Heart right ventricle (tissue), 16 donors: Measurements from ENCODE around the gene EFNA5. TPM values are rescaled to one million over a fixed set of nuclear protein-coding genes. Genes with fewer than 3 reads are reported as not detected.

Experiments used
- ATAC-seq, 8 donors: fragments of 200-7000 bp; cut with Tn5 transposase; one replicate each; pipeline ENCODE4 v1.9.1; 2020; ENCODE audit warnings: mild to moderate bottlenecking in 8 of 8, moderate library complexity in 8 of 8, moderate number of reproducible peaks in 1 of 8
- DNase-seq, 2 donors: peaks; one replicate each; pipeline ENCODE4 v3.0.0-alpha.2; 2020
- H3K27ac ChIP-seq, 10 donors: fragments of 200-600 bp; sonication (generic) in 2 of 10; one replicate each; pipeline versions ENCODE4 v1.5.0 to v1.8.0; 2020 to 2022; ENCODE audit warnings: mild to moderate bottlenecking in 3 of 10
- H3K27me3 ChIP-seq, 7 donors: fragments of 200-600 bp; one replicate each; pipeline ENCODE4 v1.8.0; 2021 to 2022; ENCODE audit warnings: mild to moderate bottlenecking in 2 of 7
- H3K36me3 ChIP-seq, 9 donors: fragments of 200-600 bp; sonication (generic) in 1 of 9; one replicate each; pipeline versions ENCODE4 v1.5.0 to v1.8.0; 2020 to 2022; ENCODE audit warnings: mild to moderate bottlenecking in 2 of 9
- H3K4me1 ChIP-seq, 9 donors: fragments of 200-600 bp; sonication (generic) in 1 of 9; one replicate each; pipeline versions ENCODE4 v1.5.0 to v1.8.0; 2020 to 2022; ENCODE audit warnings: mild to moderate bottlenecking in 4 of 9
- H3K4me3 ChIP-seq, 10 donors: fragments of 200-600 bp; sonication (generic) in 2 of 10; one replicate each; pipeline versions ENCODE4 v1.5.0 to v1.8.0; 2020 to 2022; ENCODE audit warnings: mild to moderate bottlenecking in 7 of 10, moderate library complexity in 2 of 10
- H3K9me3 ChIP-seq, 11 donors: fragments of 200-600 bp in 10 of 11; sonication (generic) in 2 of 11; one replicate each; pipeline versions ENCODE4 v1.5.0 to v1.8.0; 2013 to 2022; ENCODE audit warnings: mild to moderate bottlenecking in 2 of 11, control low read depth in 1 of 11, moderate library complexity in 1 of 11
- WGBS, 2 donors: extraction: QIAGEN DNeasy Blood & Tissue Kit; methylation state at CpG; one replicate each; pipeline ENCODE4 v1.1.7; 2013; ENCODE audit warnings: inconsistent platforms in 1 of 2; 5-methylcytosine and 5-hydroxymethylcytosine counted together
- intact Hi-C, 10 donors: fragments of 100-400 bp; cut with DNase I; formaldehyde crosslinking; loops; one replicate each; pipeline versions ENCODE4 v1.11.1 to v1.14.2; 2022
- polyA plus RNA-seq, 2 donors: library from polyadenylated mRNA; stranded (reverse); fragments of 200-250 nt; gene quantifications; one replicate each; pipeline ENCODE4 v1.2.3, GENCODE V29; 2013
- total RNA-seq, 10 donors: library from RNA; stranded (reverse); fragmentation: NEBNext Ultra II Directional in 3 of 10; extraction: Animal tissue kit (Norgen Biotek cat#: 25700) in 3 of 10; gene quantifications; one replicate each; pipeline versions ENCODE4 v1.2.1 to v1.2.4, GENCODE V29; 2021 to 2023
- TF ChIP-seq, protein P1 (sequence below), 9 donors: fragments of 200-600 bp; sonication (generic) in 2 of 9; IDR thresholded peaks; one replicate each; pipeline versions ENCODE4 v1.5.0 to v1.8.0; 2021 to 2022; ENCODE audit warnings: antibody characterized with exemption in 9 of 9, mild to moderate bottlenecking in 5 of 9, moderate library complexity in 1 of 9
- donor health status: Arrhythmogenic right ventricular cardiomyopathy.
- donor health status: ischemic (EF 13 %, LVEDD 7.1; RV severe dilation, severe dysfunction).
- donor health status: healthy with polysubstance abuse.
- donor health status: DM: no; HTN: yes; CAD: no.
- donor health status: DM: no; HTN: no; CAD: no.
- donor health status: ischemic (EF 25% LVEDD 6.9; RV normal size, moderate dysfunction).
- donor health status: ischemic (EF 25% LVEDD 5.7; RV mildly dilated, moderate dysfunction).
- donor health status: healthy.
- donor health status: DM: yes; HTN: yes; CAD: no.
- donor health status: Ischemic cardiomyopathy.
- donor health status: ischemic (EF 35%, LVEDD 5.7; RV mildly dilated, moderate dysfunction).
- donor health status: nonischemic (EF 11% LVEDD 7.7; RV severe dilation, severe dysfunction).
- donor health status: DM: yes; HTN: yes; CAD: no.
- donor health status: PGD.
- donor health status: ischemic (EF 29% LVEDD 5.4; RV normal size, mild dysfunction).
- donor health status: nonischemic (EF 23%, LVEDD 6.1; RV moderate dilation, normal function).

Gene EFNA5
- total and polyA plus RNA-seq, 12 donors = 6.9 to 49.4 (median 33.9) TPM

DNA sequence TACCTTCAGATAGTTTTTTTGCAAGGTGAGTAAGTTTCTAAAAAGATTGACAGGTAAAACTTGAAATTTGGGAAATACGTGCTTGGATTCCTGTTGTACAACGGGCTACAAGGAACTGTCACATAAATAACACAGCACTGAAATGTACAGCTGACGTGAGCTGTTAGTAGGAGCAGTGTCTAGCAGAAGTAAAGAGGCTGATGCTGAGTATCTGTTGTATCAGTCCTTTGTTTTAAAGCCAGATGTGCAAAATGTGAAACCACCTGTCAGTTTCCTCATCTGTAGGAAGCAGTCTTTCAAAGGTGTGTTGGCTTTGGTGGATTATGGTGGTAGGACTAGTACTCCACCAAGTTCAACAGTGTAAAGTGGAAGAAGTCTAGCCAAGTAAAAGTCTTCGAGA lies 122.3 kb downstream of the EFNA5 start:
- H3K27ac ChIP-seq = peak overlapping the region in 1 of 10 donors; percentile 32
- H3K4me3 ChIP-seq = no peak overlapping the region
- TF ChIP-seq, protein P1, sequence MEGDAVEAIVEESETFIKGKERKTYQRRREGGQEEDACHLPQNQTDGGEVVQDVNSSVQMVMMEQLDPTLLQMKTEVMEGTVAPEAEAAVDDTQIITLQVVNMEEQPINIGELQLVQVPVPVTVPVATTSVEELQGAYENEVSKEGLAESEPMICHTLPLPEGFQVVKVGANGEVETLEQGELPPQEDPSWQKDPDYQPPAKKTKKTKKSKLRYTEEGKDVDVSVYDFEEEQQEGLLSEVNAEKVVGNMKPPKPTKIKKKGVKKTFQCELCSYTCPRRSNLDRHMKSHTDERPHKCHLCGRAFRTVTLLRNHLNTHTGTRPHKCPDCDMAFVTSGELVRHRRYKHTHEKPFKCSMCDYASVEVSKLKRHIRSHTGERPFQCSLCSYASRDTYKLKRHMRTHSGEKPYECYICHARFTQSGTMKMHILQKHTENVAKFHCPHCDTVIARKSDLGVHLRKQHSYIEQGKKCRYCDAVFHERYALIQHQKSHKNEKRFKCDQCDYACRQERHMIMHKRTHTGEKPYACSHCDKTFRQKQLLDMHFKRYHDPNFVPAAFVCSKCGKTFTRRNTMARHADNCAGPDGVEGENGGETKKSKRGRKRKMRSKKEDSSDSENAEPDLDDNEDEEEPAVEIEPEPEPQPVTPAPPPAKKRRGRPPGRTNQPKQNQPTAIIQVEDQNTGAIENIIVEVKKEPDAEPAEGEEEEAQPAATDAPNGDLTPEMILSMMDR (IDR thresholded peaks at IDR 0.05) = no peak
- H3K36me3 ChIP-seq = no peaks in the 10 kb centered on the region
- WGBS, 2 donors = 73 to 78% methylated on average over 4 of the region's 4 CpGs
- intact Hi-C loops = no loop called here
- no peaks in the 10 kb centered on the region for H3K9me3 ChIP-seq
- H3K4me1 ChIP-seq = peaks cover 0 to 37% (median 20%) of the 10 kb centered on the region in 9 donors
- DNase-seq (no peak), ATAC-seq (no peak)
- H3K27me3 ChIP-seq = no peaks in the 10 kb centered on the region

DNA sequence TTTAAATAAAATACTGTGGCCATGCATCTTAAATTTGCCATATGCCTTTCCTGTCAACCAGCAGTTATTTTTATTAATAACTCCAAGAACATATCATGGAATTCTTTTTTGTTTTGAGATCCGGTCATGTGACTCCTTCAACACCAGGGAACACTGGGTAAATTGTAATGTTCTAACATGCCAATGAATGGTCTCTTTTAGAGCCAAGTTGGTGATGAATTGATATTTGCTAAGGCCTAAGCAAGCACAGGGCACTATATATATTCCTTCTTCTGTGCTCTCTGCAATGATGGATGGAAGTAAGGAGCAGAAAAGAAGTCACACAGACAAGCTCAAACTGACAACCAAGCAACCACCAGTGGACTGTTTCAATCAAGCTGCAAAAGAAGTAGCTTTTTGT lies 124.0 kb downstream of the EFNA5 start:
- Histone ChIP-seq H3K27me3 (no peaks in the 10 kb centered on the region), H3K4me1 (peaks cover 0 to 51% (median 33%) of the 10 kb centered on the region in 9 donors), H3K36me3 (no peaks in the 10 kb centered on the region), H3K27ac (peak overlapping the region in 1 of 10 donors; percentile 6), H3K4me3 (no peak overlapping the region), H3K9me3 (no peaks in the 10 kb centered on the region)
- WGBS, 2 donors = 85 to 89% methylated on average over 1 of the region's 1 CpG
- TF ChIP-seq, protein P1 (IDR thresholded peaks at IDR 0.05) = no peak
- intact Hi-C loops = no loop called here
- DNase-seq (no peak), ATAC-seq (no peak)

DNA sequence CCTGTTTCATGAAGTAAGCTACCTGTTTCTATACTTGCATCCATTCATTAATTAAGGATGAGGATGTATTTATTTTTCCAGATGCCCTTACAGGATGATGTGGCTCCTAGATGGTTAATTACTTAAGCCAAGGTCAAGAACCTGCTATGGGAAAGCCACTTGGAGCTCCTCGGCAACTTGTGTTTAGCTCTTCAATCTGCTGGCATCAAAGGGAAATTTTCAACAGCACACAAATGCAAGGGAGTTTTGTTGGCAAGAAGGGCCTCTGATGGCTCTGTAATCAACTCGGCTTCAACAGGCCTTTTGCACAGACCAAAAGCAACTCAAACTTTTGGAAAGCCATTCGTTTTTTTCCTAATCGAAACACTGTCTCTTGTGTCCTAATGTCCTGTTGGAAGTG lies 125.3 kb downstream of the EFNA5 start:
- WGBS, 2 donors = 37 to 46% methylated on average over 4 of the region's 4 CpGs
- DNase-seq (no peak), ATAC-seq (no peak)
- Histone ChIP-seq H3K4me3 (no peak overlapping the region), H3K27me3 (no peaks in the 10 kb centered on the region), H3K4me1 (peaks cover 0 to 48% (median 32%) of the 10 kb centered on the region in 9 donors), H3K27ac (peak overlapping the region in 6 of 10 donors; percentile 0 to 75 (median 24)), H3K36me3 (no peaks in the 10 kb centered on the region), H3K9me3 (no peaks in the 10 kb centered on the region)
- intact Hi-C loops = no loop called here
- TF ChIP-seq, protein P1 (IDR thresholded peaks at IDR 0.05) = no peak

DNA sequence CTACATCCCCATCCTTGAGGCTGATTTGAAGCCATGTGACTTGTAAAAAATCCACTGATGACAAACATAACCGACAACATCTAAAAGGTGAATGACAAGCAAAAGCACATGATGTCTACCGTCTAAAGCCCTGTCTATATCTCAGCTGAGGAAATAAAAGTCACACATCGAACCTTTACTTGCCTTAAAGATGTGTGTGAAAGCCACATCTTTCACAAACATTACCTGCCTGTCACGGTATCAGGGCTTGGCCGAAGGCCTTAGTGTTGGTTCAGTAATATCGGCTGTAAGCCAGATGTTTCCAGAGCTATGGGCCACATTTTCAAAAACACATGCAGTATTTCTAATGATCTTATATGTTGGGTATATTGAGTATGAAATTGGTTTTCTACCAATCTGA lies 125.8 kb downstream of the EFNA5 start:
- H3K27ac ChIP-seq = peak overlapping the region in 6 of 10 donors; percentile 0 to 75 (median 24)
- intact Hi-C loops = no loop called here

More for the DNA sequence above, 125.8 kb downstream of the EFNA5 start:
- DNase-seq = no peak
- TF ChIP-seq, protein P1 (IDR thresholded peaks at IDR 0.05) = no peak
- H3K36me3 ChIP-seq = no peaks in the 10 kb centered on the region
- peaks cover 0 to 48% (median 32%) of the 10 kb centered on the region in 9 donors for H3K4me1 ChIP-seq
- no peak for ATAC-seq
- 64 to 73% methylated on average over 6 of the region's 6 CpGs for WGBS, 2 donors
- no peak overlapping the region for H3K4me3 ChIP-seq
- no peaks in the 10 kb centered on the region for H3K9me3 ChIP-seq
- H3K27me3 ChIP-seq = no peaks in the 10 kb centered on the region
